ENCODE measurements around the gene ALPI. TPM values are rescaled to one million over a fixed set of nuclear protein-coding genes. Genes with fewer than 3 reads are reported as not detected.
A peak's percentile ranks its signal among the peaks of the same experiment; 100 is the strongest.

ALPI gene
- total RNA-seq, 5 donors from 2014 or later (not counting 1 experiment from before 2014, with no cell fraction given) = not detected

- peaks cover 4 to 25% of the 10 kb centered on the region in 2 experiments for H3K4me1 ChIP-seq (ENCODE audit: control insufficient read depth in 1 of 2, extremely low read depth in 1 of 2, insufficient read depth in 2 of 2, low read length in 2 of 2)
- DNase-seq (no peak), ATAC-seq (replicated peaks in 1 of 4) (no peak)
- Mint-ChIP-seq H3K9me3 (no peaks in the 10 kb centered on the region), H3K36me3 (no peaks in the 10 kb centered on the region), H3K27me3 (peaks cover 20 to 55% of the 10 kb centered on the region in 2 donors), H3K27ac (no peak overlapping the region), H3K4me3 (no peak overlapping the region), H3K4me1 (peaks cover 17 to 30% (median 22%) of the 10 kb centered on the region in 3 donors)
- WGBS (ENCODE audit: insufficient coverage) = 86% methylated on average over 11 of the region's 17 CpGs
- no peak overlapping the region for H3K27ac ChIP-seq (ENCODE audit: low read length)
- ChIA-PET POLR2A (interaction anchor here in 1 of 2 donors (0.6 kb wide), 1 partner anchor 13 kb away, joined by 4 read pairs; no protein-coding TSS in a partner anchor), CTCF (no interaction called here)
- no peaks in the 10 kb centered on the region for H3K36me3 ChIP-seq (ENCODE audit: control insufficient read depth in 2 of 2, extremely low read depth in 1 of 2, insufficient read depth in 1 of 2, low read length in 1 of 2)
- peaks cover 4 to 75% of the 10 kb centered on the region in 2 experiments for H3K27me3 ChIP-seq (replicated peaks in 1 of 2; ENCODE audit: control insufficient read depth in 2 of 2, extremely low read depth in 1 of 2, insufficient read depth in 2 of 2, low read length in 1 of 2)
- H3K4me3 ChIP-seq (ENCODE audit: control insufficient read depth in 1 of 2, extremely low read depth in 1 of 2, low read length in 1 of 2) = no peak overlapping the region
- H3K9me3 ChIP-seq = no peaks in the 10 kb centered on the region
Measured at GRCh38 chr2:232416521-232417470, 39.2 kb upstream of the ALPI start.

GRCh38 chr2:232417489-232417888 is 38.5 kb upstream of the ALPI start:
- Mint-ChIP-seq H3K4me1 (peaks cover 15 to 32% (median 22%) of the 10 kb centered on the region in 3 donors), H3K36me3 (no peaks in the 10 kb centered on the region), H3K4me3 (no peak overlapping the region), H3K27me3 (peaks cover 24 to 61% of the 10 kb centered on the region in 2 donors), H3K27ac (no peak overlapping the region), H3K9me3 (peaks cover 0 to 1% (median 0%) of the 10 kb centered on the region in 3 donors)
- no peak overlapping the region for H3K4me3 ChIP-seq (ENCODE audit: control insufficient read depth in 1 of 2, extremely low read depth in 1 of 2, low read length in 1 of 2)
- ChIA-PET CTCF (no interaction called here), POLR2A (interaction anchor here in 1 of 2 donors (0.6 kb wide), 1 partner anchor 12 kb away, joined by 4 read pairs; no protein-coding TSS in a partner anchor)
- peaks cover 4 to 80% of the 10 kb centered on the region in 2 experiments for H3K27me3 ChIP-seq (replicated peaks in 1 of 2; ENCODE audit: control insufficient read depth in 2 of 2, extremely low read depth in 1 of 2, insufficient read depth in 2 of 2, low read length in 1 of 2)
- H3K27ac ChIP-seq (ENCODE audit: low read length) = no peak overlapping the region
- WGBS (ENCODE audit: insufficient coverage) = 98% methylated on average over 4 of the region's 5 CpGs
- ATAC-seq (replicated peaks in 1 of 4) = no peak
- no peaks in the 10 kb centered on the region for H3K36me3 ChIP-seq (ENCODE audit: control insufficient read depth in 2 of 2, extremely low read depth in 1 of 2, insufficient read depth in 1 of 2, low read length in 1 of 2)
- no peak for DNase-seq
- H3K9me3 ChIP-seq = no peaks in the 10 kb centered on the region
- H3K4me1 ChIP-seq (ENCODE audit: control insufficient read depth in 1 of 2, extremely low read depth in 1 of 2, insufficient read depth in 2 of 2, low read length in 2 of 2) = peaks cover 4 to 25% of the 10 kb centered on the region in 2 experiments

- 78% methylated on average over 4 of the region's 6 CpGs for WGBS (ENCODE audit: insufficient coverage)
- Histone ChIP-seq H3K27me3 (replicated peaks in 1 of 2; ENCODE audit: control insufficient read depth in 2 of 2, extremely low read depth in 1 of 2, insufficient read depth in 2 of 2, low read length in 1 of 2) (peaks cover 4 to 80% of the 10 kb centered on the region in 2 experiments), H3K36me3 (ENCODE audit: control insufficient read depth in 2 of 2, extremely low read depth in 1 of 2, insufficient read depth in 1 of 2, low read length in 1 of 2) (no peaks in the 10 kb centered on the region), H3K27ac (ENCODE audit: low read length) (no peak overlapping the region), H3K9me3 (no peaks in the 10 kb centered on the region), H3K4me3 (ENCODE audit: control insufficient read depth in 1 of 2, extremely low read depth in 1 of 2, low read length in 1 of 2) (no peak overlapping the region), H3K4me1 (ENCODE audit: control insufficient read depth in 1 of 2, extremely low read depth in 1 of 2, insufficient read depth in 2 of 2, low read length in 2 of 2) (peaks cover 4 to 25% of the 10 kb centered on the region in 2 experiments)
- Mint-ChIP-seq H3K4me1 (peaks cover 10 to 26% (median 17%) of the 10 kb centered on the region in 3 donors), H3K36me3 (no peaks in the 10 kb centered on the region), H3K27me3 (peaks cover 28 to 66% of the 10 kb centered on the region in 2 donors), H3K9me3 (peaks cover 0 to 4% (median 0%) of the 10 kb centered on the region in 3 donors), H3K4me3 (peak overlapping the region; percentile 23 to 72 (median 42)), H3K27ac (no peak overlapping the region)
- CTCF ChIA-PET = interaction anchor here in 1 of 2 donors (0.7 kb wide), 1 partner anchor 9 kb away, joined by 3 read pairs; no protein-coding TSS in a partner anchor
- ATAC-seq (replicated peaks in 1 of 4) (no peak), DNase-seq (no peak)
- POLR2A ChIA-PET = no interaction called here
Measured at GRCh38 chr2:232418056-232418455, 37.9 kb upstream of the ALPI start.

- peaks cover 4 to 20% (median 13%) of the 10 kb centered on the region in 3 donors for H3K4me1 Mint-ChIP-seq
- peaks cover 25 to 62% of the 10 kb centered on the region in 2 donors for H3K27me3 Mint-ChIP-seq
- no peaks in the 10 kb centered on the region for H3K36me3 Mint-ChIP-seq
- H3K27ac ChIP-seq (ENCODE audit: low read length) = no peak overlapping the region
- peaks cover 4 to 80% of the 10 kb centered on the region in 2 experiments for H3K27me3 ChIP-seq (replicated peaks in 1 of 2; ENCODE audit: control insufficient read depth in 2 of 2, extremely low read depth in 1 of 2, insufficient read depth in 2 of 2, low read length in 1 of 2)
- H3K4me1 ChIP-seq (ENCODE audit: control insufficient read depth in 1 of 2, extremely low read depth in 1 of 2, insufficient read depth in 2 of 2, low read length in 2 of 2) = peaks cover 4 to 25% of the 10 kb centered on the region in 2 experiments
- H3K27ac Mint-ChIP-seq = no peak overlapping the region
- 4% methylated on average over 49 of the region's 49 CpGs for WGBS (ENCODE audit: insufficient coverage)
- peaks cover 0 to 4% (median 0%) of the 10 kb centered on the region in 3 donors for H3K9me3 Mint-ChIP-seq
- DNase-seq (peak in 1 of 35 experiments; percentile 12), ATAC-seq (replicated peaks in 1 of 4) (no peak)
- ChIA-PET POLR2A (no interaction called here), CTCF (interaction anchor here in 1 of 2 donors (0.7 kb wide), 1 partner anchor 8 kb away, joined by 3 read pairs; no protein-coding TSS in a partner anchor)
- H3K36me3 ChIP-seq (ENCODE audit: control insufficient read depth in 2 of 2, extremely low read depth in 1 of 2, insufficient read depth in 1 of 2, low read length in 1 of 2) = no peaks in the 10 kb centered on the region
- peak overlapping the region; percentile 42 to 72 (median 50) for H3K4me3 Mint-ChIP-seq
- H3K9me3 ChIP-seq = no peaks in the 10 kb centered on the region
- H3K4me3 ChIP-seq (ENCODE audit: control insufficient read depth in 1 of 2, extremely low read depth in 1 of 2, low read length in 1 of 2) = no peak overlapping the region
Measured at GRCh38 chr2:232418466-232419244, 37.3 kb upstream of the ALPI start.

- no peak overlapping the region for H3K27ac Mint-ChIP-seq
- H3K36me3 Mint-ChIP-seq = no peaks in the 10 kb centered on the region
- CTCF ChIA-PET = no interaction called here
- no peak for ATAC-seq (replicated peaks in 1 of 4)
- no peak for DNase-seq
- H3K9me3 Mint-ChIP-seq = peaks cover 0 to 4% (median 0%) of the 10 kb centered on the region in 3 donors
- H3K36me3 ChIP-seq (ENCODE audit: control insufficient read depth in 2 of 2, extremely low read depth in 1 of 2, insufficient read depth in 1 of 2, low read length in 1 of 2) = no peaks in the 10 kb centered on the region
- H3K4me3 ChIP-seq (ENCODE audit: control insufficient read depth in 1 of 2, extremely low read depth in 1 of 2, low read length in 1 of 2) = no peak overlapping the region
- H3K4me3 Mint-ChIP-seq = peak overlapping the region in 2 of 3 donors; percentile 50 to 72
- H3K9me3 ChIP-seq = no peaks in the 10 kb centered on the region
- peaks cover 4 to 19% (median 13%) of the 10 kb centered on the region in 3 donors for H3K4me1 Mint-ChIP-seq
- WGBS (ENCODE audit: insufficient coverage) = 22% methylated on average over 73 of the region's 79 CpGs
- no peak overlapping the region for H3K27ac ChIP-seq (ENCODE audit: low read length)
- peaks cover 4 to 76% of the 10 kb centered on the region in 2 experiments for H3K27me3 ChIP-seq (replicated peaks in 1 of 2; ENCODE audit: control insufficient read depth in 2 of 2, extremely low read depth in 1 of 2, insufficient read depth in 2 of 2, low read length in 1 of 2)
- POLR2A ChIA-PET = no interaction called here
- H3K4me1 ChIP-seq (ENCODE audit: control insufficient read depth in 1 of 2, extremely low read depth in 1 of 2, insufficient read depth in 2 of 2, low read length in 2 of 2) = peaks cover 4 to 25% of the 10 kb centered on the region in 2 experiments
- H3K27me3 Mint-ChIP-seq = peaks cover 25 to 64% of the 10 kb centered on the region in 2 donors
Measured at GRCh38 chr2:232419245-232420072, 36.5 kb upstream of the ALPI start.
